A673 (cell line): ENCODE data around the gene PPARG.

Source experiments
- CTCF ChIP-seq: fragments of 300-800, 200-600 bp; sonication (generic); conservative IDR thresholded peaks from 2 replicates; pipeline ENCODE4 v1.5.1; 2017; ENCODE audit warnings: low read depth, mild to moderate bottlenecking, antibody characterized with exemption, low read length, moderate library complexity, mixed read lengths
- EZH2 ChIP-seq: fragments of 200-600 bp; sonication (generic); IDR thresholded peaks from 2 replicates; pipeline ENCODE4 v1.6.1; 2017; ENCODE audit warnings: borderline replicate concordance, low read depth, mild to moderate bottlenecking, mixed read lengths, antibody characterized with exemption, low read length; ENCODE audit not compliant: poor library complexity, severe bottlenecking

- TF ChIP-seq CTCF: no peak
- TF ChIP-seq EZH2: no peak
Measured at GRCh38 chr3:12428126-12428525, 139.3 kb downstream of the PPARG start.
